H9 (cell line): ENCODE measurements around the gene CHAF1B. TPM values are rescaled to one million over a fixed set of nuclear protein-coding genes. Genes with fewer than 3 reads are reported as not detected.

ENCODE experiments used
- DNase-seq: peaks from one replicate; pipeline ENCODE4 v3.0.0-alpha.2; 2017
- H2AFZ ChIP-seq: one replicate; pipeline ENCODE4 v1.6.1; 2013; ENCODE audit warnings: mild to moderate bottlenecking, low read length, control low read depth, moderate library complexity
- H2AK5ac ChIP-seq: 2 replicates; pipeline ENCODE4 v1.6.1; 2013; ENCODE audit warnings: low read length, control low read depth, mixed read lengths; ENCODE audit not compliant: insufficient read length
- H2BK120ac ChIP-seq: one replicate; pipeline ENCODE4 v1.6.1; 2013; ENCODE audit warnings: low read depth, mild to moderate bottlenecking, low read length, control low read depth, inconsistent platforms; ENCODE audit not compliant: poor library complexity, severe bottlenecking
- H2BK12ac ChIP-seq: 2 replicates; pipeline ENCODE4 v1.6.1; 2013; ENCODE audit warnings: low read length, control low read depth, mixed read lengths, low read depth; ENCODE audit not compliant: insufficient read length
- H2BK15ac ChIP-seq: 2 replicates; pipeline ENCODE4 v1.6.1; 2013; ENCODE audit warnings: low read depth, low read length, control low read depth
- H2BK20ac ChIP-seq: one replicate; pipeline ENCODE4 v1.6.1; 2013; ENCODE audit warnings: low read depth, mild to moderate bottlenecking, low read length, control low read depth, inconsistent platforms; ENCODE audit not compliant: poor library complexity, severe bottlenecking
- H2BK5ac ChIP-seq: 2 replicates; pipeline ENCODE4 v1.6.1; 2013; ENCODE audit warnings: low read length, control low read depth, mixed read lengths; ENCODE audit not compliant: insufficient read length
- H3K14ac ChIP-seq: 2 replicates; pipeline ENCODE4 v1.6.1; 2013; ENCODE audit warnings: low read length, control low read depth; ENCODE audit not compliant: insufficient read depth
- H3K18ac ChIP-seq: 2 replicates; pipeline ENCODE4 v1.6.1; 2013; ENCODE audit warnings: low read depth, mild to moderate bottlenecking, mixed read lengths, low read length, control low read depth; ENCODE audit not compliant: insufficient read length
- H3K23ac ChIP-seq: 2 replicates; pipeline ENCODE4 v1.6.1; 2013; ENCODE audit warnings: low read length, control low read depth, mixed read lengths, low read depth; ENCODE audit not compliant: insufficient read length
- H3K23me2 ChIP-seq: 2 replicates; pipeline ENCODE4 v1.6.1; 2013; ENCODE audit warnings: low read depth, mild to moderate bottlenecking, mixed read lengths, low read length, control low read depth; ENCODE audit not compliant: insufficient read length, poor library complexity, severe bottlenecking
- H3K27ac ChIP-seq: 2 replicates; pipeline ENCODE4 v1.5.1; 2013; ENCODE audit warnings: low read length, control low read depth, mixed read lengths, low read depth; ENCODE audit not compliant: insufficient read length
- H3K27me3 ChIP-seq: 2 replicates; pipeline ENCODE4 v1.6.1; 2013; ENCODE audit warnings: low read length, control low read depth, inconsistent platforms; ENCODE audit not compliant: insufficient read depth
- H3K4ac ChIP-seq: 2 replicates; pipeline ENCODE4 v1.6.1; 2013; ENCODE audit warnings: low read depth, mild to moderate bottlenecking, control low read depth, inconsistent platforms, low read length, moderate library complexity
- H3K4me1 ChIP-seq: 2 replicates; pipeline ENCODE4 v1.6.1; 2013; ENCODE audit warnings: low read length, control low read depth, inconsistent platforms; ENCODE audit not compliant: insufficient read depth
- H3K4me2 ChIP-seq: 2 replicates; pipeline ENCODE4 v1.6.1; 2013; ENCODE audit warnings: low read length, control low read depth, mixed read lengths; ENCODE audit not compliant: insufficient read length, insufficient read depth
- H3K56ac ChIP-seq: 2 replicates; pipeline ENCODE4 v1.6.1; 2013; ENCODE audit warnings: low read depth, mild to moderate bottlenecking, mixed read lengths, low read length, control low read depth; ENCODE audit not compliant: insufficient read length
- H3K79me1 ChIP-seq: 2 replicates; pipeline ENCODE4 v1.6.1; 2013; ENCODE audit warnings: low read depth, mild to moderate bottlenecking, moderate library complexity, low read length, control low read depth, inconsistent platforms; ENCODE audit not compliant: insufficient read depth, poor library complexity, severe bottlenecking
- H3K79me2 ChIP-seq: 2 replicates; pipeline ENCODE4 v1.6.1; 2013; ENCODE audit warnings: low read length, control low read depth, inconsistent platforms; ENCODE audit not compliant: insufficient read depth
- H3K9ac ChIP-seq: 2 replicates; pipeline ENCODE4 v1.6.1; 2013; ENCODE audit warnings: low read length, control low read depth, mixed read lengths; ENCODE audit not compliant: insufficient read length; ENCODE audit errors: extremely low read depth
- H3K9me3 ChIP-seq: one replicate; pipeline ENCODE4 v1.6.1; 2013; ENCODE audit warnings: low read depth, low read length, inconsistent platforms; ENCODE audit not compliant: control insufficient read depth
- H3T11ph ChIP-seq: one replicate; pipeline ENCODE4 v1.6.1; 2013; ENCODE audit warnings: mild to moderate bottlenecking, low read length, control low read depth, inconsistent platforms
- H4K20me1 ChIP-seq: one replicate; pipeline ENCODE4 v1.6.1; 2013; ENCODE audit not compliant: control insufficient read depth, insufficient read length, insufficient read depth
- H4K5ac ChIP-seq: 2 replicates; pipeline ENCODE4 v1.6.1; 2013; ENCODE audit warnings: low read depth, mild to moderate bottlenecking, mixed read lengths, low read length, control low read depth; ENCODE audit not compliant: insufficient read length
- H4K8ac ChIP-seq: replicated peaks from 2 replicates; pipeline ENCODE4 v1.6.1; 2013; ENCODE audit warnings: low read length, control low read depth, mixed read lengths, low read depth; ENCODE audit not compliant: insufficient read length
- H4K91ac ChIP-seq: 2 replicates; pipeline ENCODE4 v1.6.1; 2013; ENCODE audit warnings: low read depth, mild to moderate bottlenecking, moderate library complexity, mixed read lengths, low read length, control low read depth; ENCODE audit not compliant: insufficient read length
- H3K27ac Mint-ChIP-seq, 3 experiments: 2 replicates in 2 of 3; 3 replicates in 1 of 3; pipeline ENCODE4 v1.8.0; 2020 to 2021; ENCODE audit warnings: mixed read lengths in 3 of 3, mild to moderate bottlenecking in 1 of 3, moderate library complexity in 1 of 3
- H3K27me3 Mint-ChIP-seq: 2 replicates; pipeline ENCODE4 v1.8.0; 2021; ENCODE audit warnings: low read depth, mild to moderate bottlenecking, moderate library complexity, mixed read lengths
- H3K36me3 Mint-ChIP-seq, 3 experiments: 2 replicates in 2 of 3; 3 replicates in 1 of 3; pipeline ENCODE4 v1.8.0; 2020 to 2021; ENCODE audit warnings: low read depth in 3 of 3, mixed read lengths in 3 of 3; ENCODE audit not compliant: insufficient read depth in 1 of 3
- H3K4me1 Mint-ChIP-seq, 2 experiments: 2 replicates each; pipeline ENCODE4 v1.8.0; 2020; ENCODE audit warnings: mixed read lengths in 2 of 2
- H3K4me3 Mint-ChIP-seq, 2 experiments: 2 replicates in 1 of 2; 3 replicates in 1 of 2; pipeline ENCODE4 v1.8.0; 2020 to 2021; ENCODE audit warnings: mild to moderate bottlenecking in 2 of 2, mixed read lengths in 2 of 2, moderate library complexity in 1 of 2
- H3K9me3 Mint-ChIP-seq, 2 experiments: 2 replicates in 1 of 2; 3 replicates in 1 of 2; pipeline ENCODE4 v1.8.0; 2020; ENCODE audit warnings: mild to moderate bottlenecking in 2 of 2, mixed read lengths in 2 of 2, moderate library complexity in 1 of 2
- CTCF ChIP-seq: fragments of 200-600 bp; sonication (generic); conservative IDR thresholded peaks from 3 replicates; pipeline ENCODE4 v1.8.0; 2021; ENCODE audit warnings: antibody characterized with exemption, mild to moderate bottlenecking
- WGBS: extraction: QIAGEN DNeasy Blood & Tissue Kit; methylation state at CpG from one replicate; pipeline ENCODE4 v1.1.7; 2013; ENCODE audit warnings: missing lambda C conversion rate, low lambda C conversion rate, mixed read lengths; ENCODE audit not compliant: insufficient read length; ENCODE audit errors: extremely low coverage; 5-methylcytosine and 5-hydroxymethylcytosine counted together
- total RNA-seq: library from RNA; stranded (reverse); gene quantifications from 2 replicates; pipeline ENCODE4 v1.2.1, GENCODE V29; 2021

The CHAF1B gene
- total RNA-seq, 1 experiment from 2014 or later, result 19.3 TPM

- H3K9ac ChIP-seq, result no peak overlapping the region
- no peak overlapping the region for H3K27ac ChIP-seq
- no peak overlapping the region for H3K4ac ChIP-seq
- H3K4me2 ChIP-seq, result no peak overlapping the region
- no peaks in the 10 kb centered on the region for H3K79me1 ChIP-seq
- no peak overlapping the region for H2AK5ac ChIP-seq
- peaks cover 16 to 28% of the 10 kb centered on the region in 2 experiments for H3K4me1 Mint-ChIP-seq
- H2BK15ac ChIP-seq, result no peak overlapping the region
- H3K27me3 Mint-ChIP-seq, result no peaks in the 10 kb centered on the region
- no peak overlapping the region for H4K91ac ChIP-seq
- no CpG with 5 or more reads among the region's 8 CpGs for WGBS
- no peak overlapping the region for H3K14ac ChIP-seq
- no peak overlapping the region for H3T11ph ChIP-seq
- no peak overlapping the region for H3K18ac ChIP-seq
- H3K4me1 ChIP-seq, result no peaks in the 10 kb centered on the region; the same call in 1 of the 2 replicates
- H3K23ac ChIP-seq, result no peak overlapping the region
- H3K27me3 ChIP-seq, result no peaks in the 10 kb centered on the region
- no peak overlapping the region for H4K5ac ChIP-seq
- no peak overlapping the region for H3K4me3 Mint-ChIP-seq
- no peak overlapping the region for H2AFZ ChIP-seq
- TF ChIP-seq CTCF, result peak; percentile 83
- H3K9me3 Mint-ChIP-seq, result no peaks in the 10 kb centered on the region
- no peaks in the 10 kb centered on the region for H3K79me2 ChIP-seq
- no peaks in the 10 kb centered on the region for H3K23me2 ChIP-seq
- H3K9me3 ChIP-seq, result no peaks in the 10 kb centered on the region
- DNase-seq, result peak; percentile 89
- H3K27ac Mint-ChIP-seq, result no peak overlapping the region; a peak in 1 of 7 replicates
- peaks cover 17 to 33% (median 24%) of the 10 kb centered on the region in 3 experiments; a peak in 6 of 7 replicates for H3K36me3 Mint-ChIP-seq
- H2BK20ac ChIP-seq, result no peak overlapping the region
- no peak overlapping the region for H2BK12ac ChIP-seq
- no peak overlapping the region for H3K56ac ChIP-seq
- no peak overlapping the region for H4K8ac ChIP-seq
- H2BK120ac ChIP-seq, result no peak overlapping the region
- no peak overlapping the region for H2BK5ac ChIP-seq
- H4K20me1 ChIP-seq, result peaks cover 4% of the 10 kb centered on the region
Measured at GRCh38 chr21:36419996-36420395, 34.8 kb downstream of the CHAF1B start.
